GM12878 (cell line): Measurements from ENCODE around the gene KCNB1. TPM values are rescaled to one million over a fixed set of nuclear protein-coding genes. Genes with fewer than 3 reads are reported as not detected.

Experiments used
- ASH2L ChIP-seq: fragments of 300-600, 200-600 bp; sonication (generic); IDR thresholded peaks from 2 replicates; pipeline ENCODE4 v1.6.1; 2017; ENCODE audit warnings: low read depth, mild to moderate bottlenecking, borderline replicate concordance
- BHLHE40 ChIP-seq, 2 experiments: fragments of 450-650 bp in 1 of 2; IDR thresholded peaks; 2 replicates each; pipeline ENCODE4 v1.6.1; 2011 to 2017; ENCODE audit warnings: low read depth in 2 of 2, borderline replicate concordance in 1 of 2, improper control_type of control experiment in 1 of 2, low read length in 1 of 2, mild to moderate bottlenecking in 1 of 2
- CHD2 ChIP-seq: IDR thresholded peaks from 2 replicates; pipeline ENCODE4 v1.6.1; 2011; ENCODE audit warnings: low read depth, low read length, improper control_type of control experiment, borderline replicate concordance
- HCFC1 ChIP-seq: fragments of 150-350 bp; IDR thresholded peaks from 2 replicates; pipeline ENCODE4 v1.6.1; 2014; ENCODE audit warnings: low read length
- HDAC2 ChIP-seq: fragments of 200-600 bp; sonication (generic); IDR thresholded peaks from 2 replicates; pipeline ENCODE4 v1.6.1; 2017
- IRF4 ChIP-seq: IDR thresholded peaks from 2 replicates; pipeline ENCODE4 v1.6.1; 2011; ENCODE audit warnings: low read depth, low read length
- KDM1A ChIP-seq: fragments of 200-600 bp; sonication (generic); IDR thresholded peaks from 2 replicates; pipeline ENCODE4 v1.6.1; 2016; ENCODE audit warnings: borderline replicate concordance
- NRF1 ChIP-seq: conservative IDR thresholded peaks from 2 replicates; pipeline ENCODE4 v1.6.1; 2011; ENCODE audit warnings: mild to moderate bottlenecking, low read depth, low read length, improper control_type of control experiment
- RELA ChIP-seq: fragments of 450-650 bp; IDR thresholded peaks from 2 replicates; pipeline ENCODE4 v1.8.0; 2014; ENCODE audit warnings: borderline replicate concordance; ENCODE audit not compliant: partially characterized antibody
- ZBED1 ChIP-seq: IDR thresholded peaks from 2 replicates; pipeline ENCODE4 v1.6.1; 2016; ENCODE audit warnings: borderline replicate concordance
- ZNF24 ChIP-seq: fragments of 450-650 bp; IDR thresholded peaks from 2 replicates; pipeline ENCODE4 v1.6.1; 2017; ENCODE audit warnings: antibody characterized with exemption, mild to moderate bottlenecking
- ZNF687 ChIP-seq: fragments of 450-650 bp; IDR thresholded peaks from 2 replicates; pipeline ENCODE4 v1.6.1; 2017; ENCODE audit warnings: mild to moderate bottlenecking, moderate library complexity
- polyA plus RNA-seq, 11 experiments: library from polyadenylated mRNA; depleted of rRNA in 4 of 11; unstranded in 6 of 11; stranded (reverse) in 5 of 11; fragments of >200 nt; fragmentation: Nextera tagmentation in 4 of 11; fragmentation: Illumina TruSeq in 1 of 11; extraction: Ambion mirVana in 4 of 11; extraction: Trizol in 1 of 11; gene quantifications; 1 replicate in 1 of 11; 2 replicates in 10 of 11; pipeline versions ENCODE4 v1.2.1 to v1.2.3, GENCODE V29; 2011 to 2016; ENCODE audit warnings: inconsistent platforms in 2 of 11, missing spikeins in 2 of 11, low read depth in 1 of 11
- total RNA-seq, 4 experiments: library from RNA; depleted of rRNA in 3 of 4; stranded (reverse); fragments of >200 nt in 3 of 4; fragmentation: Illumina TruSeq in 1 of 4; extraction: Trizol in 1 of 4; gene quantifications; 2 replicates each; pipeline versions ENCODE4 v1.2.1 to v1.2.3, GENCODE V29; 2013 to 2021
- TF ChIP-seq, protein P1 (sequence below): fragments of 150-350 bp; IDR thresholded peaks from 2 replicates; pipeline ENCODE4 v1.6.1; 2016; ENCODE audit warnings: low read depth, low read length

The KCNB1 gene
- total and polyA plus RNA-seq, 10 of the 15 experiments (the other 5 are each of a cell fraction or from before 2014, with no cell fraction given), result 0.02 to 0.08 (median 0.03) TPM; not detected in 7

GRCh38 chr20:49420811-49421295 is 61.6 kb downstream of the KCNB1 start (continued):
- TF ChIP-seq ZNF687 (no peak), CHD2 (no peak), ZBED1 (no peak), KDM1A (no peak), BHLHE40 (IDR thresholded peaks at IDR 0.05; ENCODE audit: borderline replicate concordance in 1 of 2, low read depth in 2 of 2, low read length in 1 of 2) (no peak), HCFC1 (no peak), RELA (no peak), ZNF24 (no peak), NRF1 (no peak), ASH2L (no peak), IRF4 (no peak), HDAC2 (no peak)
- TF ChIP-seq, protein P1, sequence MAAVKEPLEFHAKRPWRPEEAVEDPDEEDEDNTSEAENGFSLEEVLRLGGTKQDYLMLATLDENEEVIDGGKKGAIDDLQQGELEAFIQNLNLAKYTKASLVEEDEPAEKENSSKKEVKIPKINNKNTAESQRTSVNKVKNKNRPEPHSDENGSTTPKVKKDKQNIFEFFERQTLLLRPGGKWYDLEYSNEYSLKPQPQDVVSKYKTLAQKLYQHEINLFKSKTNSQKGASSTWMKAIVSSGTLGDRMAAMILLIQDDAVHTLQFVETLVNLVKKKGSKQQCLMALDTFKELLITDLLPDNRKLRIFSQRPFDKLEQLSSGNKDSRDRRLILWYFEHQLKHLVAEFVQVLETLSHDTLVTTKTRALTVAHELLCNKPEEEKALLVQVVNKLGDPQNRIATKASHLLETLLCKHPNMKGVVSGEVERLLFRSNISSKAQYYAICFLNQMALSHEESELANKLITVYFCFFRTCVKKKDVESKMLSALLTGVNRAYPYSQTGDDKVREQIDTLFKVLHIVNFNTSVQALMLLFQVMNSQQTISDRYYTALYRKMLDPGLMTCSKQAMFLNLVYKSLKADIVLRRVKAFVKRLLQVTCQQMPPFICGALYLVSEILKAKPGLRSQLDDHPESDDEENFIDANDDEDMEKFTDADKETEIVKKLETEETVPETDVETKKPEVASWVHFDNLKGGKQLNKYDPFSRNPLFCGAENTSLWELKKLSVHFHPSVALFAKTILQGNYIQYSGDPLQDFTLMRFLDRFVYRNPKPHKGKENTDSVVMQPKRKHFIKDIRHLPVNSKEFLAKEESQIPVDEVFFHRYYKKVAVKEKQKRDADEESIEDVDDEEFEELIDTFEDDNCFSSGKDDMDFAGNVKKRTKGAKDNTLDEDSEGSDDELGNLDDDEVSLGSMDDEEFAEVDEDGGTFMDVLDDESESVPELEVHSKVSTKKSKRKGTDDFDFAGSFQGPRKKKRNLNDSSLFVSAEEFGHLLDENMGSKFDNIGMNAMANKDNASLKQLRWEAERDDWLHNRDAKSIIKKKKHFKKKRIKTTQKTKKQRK, result no peak
